Astrocyte (in vitro differentiated cells and primary cell): ENCODE measurements around the gene BBOX1. TPM values are rescaled to one million over a fixed set of nuclear protein-coding genes. Genes with fewer than 3 reads are reported as not detected.
"Not testable (repeated sequence)": the region's sequence is repeated elsewhere in the genome, so short reads cannot be mapped to it uniquely, and the experiment has no call there.

Experiments used
- DNase-seq: peaks from one replicate; pipeline ENCODE4 v3.0.0-alpha.2; 2010; ENCODE audit warnings: low read depth
- FAIRE-seq: peaks from 2 replicates; lab custom pipeline; 2011; peaks lifted over from hg19 to GRCh38; lab: Jason Lieb, UNC
- H2AFZ ChIP-seq: 2 replicates; pipeline ENCODE4 v1.6.0; 2012; ENCODE audit warnings: low read depth, low read length, inconsistent platforms
- H3K27ac ChIP-seq: 2 replicates; pipeline ENCODE4 v1.5.1; 2011; ENCODE audit warnings: low read depth, low read length, inconsistent platforms
- H3K27me3 ChIP-seq: 2 replicates; pipeline ENCODE4 v1.6.0; 2011; ENCODE audit warnings: low read length, inconsistent platforms; ENCODE audit not compliant: insufficient read depth
- H3K36me3 ChIP-seq: 2 replicates; pipeline ENCODE4 v1.5.1; 2011; ENCODE audit warnings: low read length, inconsistent platforms; ENCODE audit not compliant: insufficient read depth
- H3K4me1 ChIP-seq: 2 replicates; pipeline ENCODE4 v1.5.1; 2011; ENCODE audit warnings: low read length, inconsistent platforms; ENCODE audit not compliant: insufficient read depth
- H3K4me2 ChIP-seq: 2 replicates; pipeline ENCODE4 v1.6.0; 2012; ENCODE audit warnings: low read length, inconsistent platforms
- H3K4me3 ChIP-seq: 2 replicates; pipeline ENCODE4 v1.5.1; 2011; ENCODE audit warnings: low read depth, mild to moderate bottlenecking, low read length, inconsistent platforms; ENCODE audit not compliant: insufficient read depth
- H3K79me2 ChIP-seq: 2 replicates; pipeline ENCODE4 v1.6.0; 2012; ENCODE audit warnings: mild to moderate bottlenecking, low read length, inconsistent platforms; ENCODE audit not compliant: insufficient read depth
- H3K9ac ChIP-seq: 2 replicates; pipeline ENCODE4 v1.6.0; 2012; ENCODE audit warnings: mild to moderate bottlenecking, low read length, inconsistent platforms
- H3K9me3 ChIP-seq: 2 replicates; pipeline ENCODE4 v1.5.1; 2012; ENCODE audit warnings: low read depth, mild to moderate bottlenecking, low read length, inconsistent platforms; ENCODE audit not compliant: insufficient read depth
- H4K20me1 ChIP-seq: 2 replicates; pipeline ENCODE4 v1.6.0; 2012; ENCODE audit warnings: low read length, inconsistent platforms; ENCODE audit not compliant: insufficient read depth
- H3K27ac Mint-ChIP-seq: one replicate; pipeline ENCODE4 v1.8.0; 2021; ENCODE audit warnings: mild to moderate bottlenecking, mixed read lengths; ENCODE audit not compliant: unreplicated experiment
- H3K27me3 Mint-ChIP-seq: one replicate; pipeline ENCODE4 v1.8.0; 2021; ENCODE audit warnings: low read depth, mixed read lengths; ENCODE audit not compliant: unreplicated experiment
- H3K36me3 Mint-ChIP-seq: one replicate; pipeline ENCODE4 v1.8.0; 2021; ENCODE audit warnings: low read depth, mixed read lengths; ENCODE audit not compliant: unreplicated experiment
- H3K4me1 Mint-ChIP-seq: one replicate; pipeline ENCODE4 v1.8.0; 2021; ENCODE audit warnings: low read depth, mixed read lengths; ENCODE audit not compliant: unreplicated experiment
- H3K4me3 Mint-ChIP-seq: one replicate; pipeline ENCODE4 v1.8.0; 2021; ENCODE audit warnings: mild to moderate bottlenecking, moderate library complexity, mixed read lengths; ENCODE audit not compliant: unreplicated experiment
- H3K9me3 Mint-ChIP-seq: one replicate; pipeline ENCODE4 v1.8.0; 2021; ENCODE audit warnings: mild to moderate bottlenecking, mixed read lengths; ENCODE audit not compliant: unreplicated experiment
- CTCF ChIP-seq: IDR thresholded peaks from 2 replicates; pipeline ENCODE4 v1.5.1; 2011; ENCODE audit warnings: low read depth, mild to moderate bottlenecking, inconsistent platforms, low read length, moderate library complexity; ENCODE audit not compliant: insufficient read depth
- EZH2 ChIP-seq: IDR thresholded peaks from 2 replicates; pipeline ENCODE4 v1.6.1; 2012; ENCODE audit warnings: mild to moderate bottlenecking, low read length, inconsistent platforms; ENCODE audit not compliant: insufficient read depth
- total RNA-seq: library from RNA; stranded (reverse); gene quantifications from 2 replicates; pipeline ENCODE4 v1.2.1, GENCODE V29; 2021

BBOX1 gene
- total RNA-seq, 1 donor from 2014 or later: 0.39 TPM

GRCh38 chr11:27130806-27131205 is 90.2 kb downstream of the BBOX1 start:
- no peaks in the 10 kb centered on the region for H3K36me3 ChIP-seq

GRCh38 chr11:27135924-27136329 is 95.3 kb downstream of the BBOX1 start:
- not testable (repeated sequence) for H3K9ac ChIP-seq, H3K4me3 ChIP-seq, H3K9me3 ChIP-seq, H3K27me3 Mint-ChIP-seq, H3K27me3 ChIP-seq, H3K4me1 ChIP-seq, H3K27ac Mint-ChIP-seq, DNase-seq, FAIRE-seq, H2AFZ ChIP-seq, H3K36me3 ChIP-seq, H3K4me1 Mint-ChIP-seq, H3K4me2 ChIP-seq, H3K9me3 Mint-ChIP-seq, H3K4me3 Mint-ChIP-seq, H4K20me1 ChIP-seq, H3K36me3 Mint-ChIP-seq, H3K79me2 ChIP-seq, H3K27ac ChIP-seq

More at GRCh38 chr11:27130806-27131205, 90.2 kb downstream of the BBOX1 start:
- FAIRE-seq (no peak), DNase-seq (no peak)
- TF ChIP-seq EZH2 (no peak), CTCF (no peak)
- Histone ChIP-seq H2AFZ (no peak overlapping the region), H3K27ac (no peak overlapping the region), H3K27me3 (no peaks in the 10 kb centered on the region), H3K79me2 (no peaks in the 10 kb centered on the region), H4K20me1 (no peaks in the 10 kb centered on the region), H3K4me3 (no peak overlapping the region), H3K9me3 (no peaks in the 10 kb centered on the region), H3K4me2 (no peak overlapping the region), H3K4me1 (no peaks in the 10 kb centered on the region), H3K9ac (no peak overlapping the region)
- Mint-ChIP-seq H3K4me1 (no peaks in the 10 kb centered on the region), H3K4me3 (no peak overlapping the region), H3K9me3 (no peaks in the 10 kb centered on the region), H3K27ac (no peak overlapping the region), H3K36me3 (no peaks in the 10 kb centered on the region), H3K27me3 (no peaks in the 10 kb centered on the region)

DNA sequence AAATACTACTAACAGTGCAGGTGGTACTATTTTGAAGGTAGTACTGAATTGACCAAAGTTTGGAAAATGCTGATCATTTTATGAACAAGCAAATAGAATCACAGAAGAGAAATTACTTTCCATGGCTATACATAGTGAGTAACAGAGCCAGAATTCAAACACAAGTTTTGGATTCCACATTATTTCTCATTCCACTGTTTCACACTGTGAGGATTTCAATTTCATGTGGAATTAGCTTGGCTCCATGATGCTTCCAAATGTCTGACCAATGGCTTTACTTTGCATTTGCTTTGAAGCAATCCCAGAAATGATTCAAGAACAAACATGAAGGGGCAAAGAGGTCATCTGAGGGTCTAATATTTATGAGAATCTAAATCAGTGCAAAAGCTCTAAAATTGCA is 98.1 kb downstream of the BBOX1 start:
- Histone ChIP-seq H3K9ac (no peak overlapping the region), H4K20me1 (no peaks in the 10 kb centered on the region), H3K27me3 (no peaks in the 10 kb centered on the region), H2AFZ (no peak overlapping the region), H3K27ac (no peak overlapping the region), H3K79me2 (no peaks in the 10 kb centered on the region), H3K4me1 (no peaks in the 10 kb centered on the region), H3K36me3 (no peaks in the 10 kb centered on the region), H3K9me3 (no peaks in the 10 kb centered on the region), H3K4me3 (no peak overlapping the region), H3K4me2 (no peak overlapping the region)
- Mint-ChIP-seq H3K27me3 (no peaks in the 10 kb centered on the region), H3K9me3 (peaks cover 6% of the 10 kb centered on the region), H3K27ac (no peak overlapping the region), H3K4me3 (no peak overlapping the region), H3K36me3 (peaks cover 4% of the 10 kb centered on the region), H3K4me1 (no peaks in the 10 kb centered on the region)
- TF ChIP-seq EZH2 (no peak), CTCF (no peak)
- no peak for FAIRE-seq
- no peak for DNase-seq
